Astrocyte (in vitro differentiated cells and primary cell): ENCODE results near the gene HIRA. TPM values are rescaled to one million over a fixed set of nuclear protein-coding genes. Genes with fewer than 3 reads are reported as not detected.

Experiments used
- DNase-seq: peaks from one replicate; pipeline ENCODE4 v3.0.0-alpha.2; 2010; ENCODE audit warnings: low read depth
- FAIRE-seq: peaks from 2 replicates; lab custom pipeline; 2011; peaks lifted over from hg19 to GRCh38; lab: Jason Lieb, UNC
- H2AFZ ChIP-seq: 2 replicates; pipeline ENCODE4 v1.6.0; 2012; ENCODE audit warnings: low read depth, low read length, inconsistent platforms
- H3K27ac ChIP-seq: 2 replicates; pipeline ENCODE4 v1.5.1; 2011; ENCODE audit warnings: low read depth, low read length, inconsistent platforms
- H3K27me3 ChIP-seq: 2 replicates; pipeline ENCODE4 v1.6.0; 2011; ENCODE audit warnings: low read length, inconsistent platforms; ENCODE audit not compliant: insufficient read depth
- H3K36me3 ChIP-seq: 2 replicates; pipeline ENCODE4 v1.5.1; 2011; ENCODE audit warnings: low read length, inconsistent platforms; ENCODE audit not compliant: insufficient read depth
- H3K4me1 ChIP-seq: 2 replicates; pipeline ENCODE4 v1.5.1; 2011; ENCODE audit warnings: low read length, inconsistent platforms; ENCODE audit not compliant: insufficient read depth
- H3K4me2 ChIP-seq: 2 replicates; pipeline ENCODE4 v1.6.0; 2012; ENCODE audit warnings: low read length, inconsistent platforms
- H3K4me3 ChIP-seq: 2 replicates; pipeline ENCODE4 v1.5.1; 2011; ENCODE audit warnings: low read depth, mild to moderate bottlenecking, low read length, inconsistent platforms; ENCODE audit not compliant: insufficient read depth
- H3K79me2 ChIP-seq: 2 replicates; pipeline ENCODE4 v1.6.0; 2012; ENCODE audit warnings: mild to moderate bottlenecking, low read length, inconsistent platforms; ENCODE audit not compliant: insufficient read depth
- H3K9ac ChIP-seq: 2 replicates; pipeline ENCODE4 v1.6.0; 2012; ENCODE audit warnings: mild to moderate bottlenecking, low read length, inconsistent platforms
- H3K9me3 ChIP-seq: 2 replicates; pipeline ENCODE4 v1.5.1; 2012; ENCODE audit warnings: low read depth, mild to moderate bottlenecking, low read length, inconsistent platforms; ENCODE audit not compliant: insufficient read depth
- H4K20me1 ChIP-seq: 2 replicates; pipeline ENCODE4 v1.6.0; 2012; ENCODE audit warnings: low read length, inconsistent platforms; ENCODE audit not compliant: insufficient read depth
- H3K27ac Mint-ChIP-seq: one replicate; pipeline ENCODE4 v1.8.0; 2021; ENCODE audit warnings: mild to moderate bottlenecking, mixed read lengths; ENCODE audit not compliant: unreplicated experiment
- H3K27me3 Mint-ChIP-seq: one replicate; pipeline ENCODE4 v1.8.0; 2021; ENCODE audit warnings: low read depth, mixed read lengths; ENCODE audit not compliant: unreplicated experiment
- H3K36me3 Mint-ChIP-seq: one replicate; pipeline ENCODE4 v1.8.0; 2021; ENCODE audit warnings: low read depth, mixed read lengths; ENCODE audit not compliant: unreplicated experiment
- H3K4me1 Mint-ChIP-seq: one replicate; pipeline ENCODE4 v1.8.0; 2021; ENCODE audit warnings: low read depth, mixed read lengths; ENCODE audit not compliant: unreplicated experiment
- H3K4me3 Mint-ChIP-seq: one replicate; pipeline ENCODE4 v1.8.0; 2021; ENCODE audit warnings: mild to moderate bottlenecking, moderate library complexity, mixed read lengths; ENCODE audit not compliant: unreplicated experiment
- H3K9me3 Mint-ChIP-seq: one replicate; pipeline ENCODE4 v1.8.0; 2021; ENCODE audit warnings: mild to moderate bottlenecking, mixed read lengths; ENCODE audit not compliant: unreplicated experiment
- EZH2 ChIP-seq: IDR thresholded peaks from 2 replicates; pipeline ENCODE4 v1.6.1; 2012; ENCODE audit warnings: mild to moderate bottlenecking, low read length, inconsistent platforms; ENCODE audit not compliant: insufficient read depth
- total RNA-seq: library from RNA; stranded (reverse); gene quantifications from 2 replicates; pipeline ENCODE4 v1.2.1, GENCODE V29; 2021
- TF ChIP-seq, protein P1 (sequence below): IDR thresholded peaks from 2 replicates; pipeline ENCODE4 v1.5.1; 2011; ENCODE audit warnings: low read depth, mild to moderate bottlenecking, inconsistent platforms, low read length, moderate library complexity; ENCODE audit not compliant: insufficient read depth

The HIRA gene
- total RNA-seq, 1 donor from 2014 or later = 31.1 TPM

DNA sequence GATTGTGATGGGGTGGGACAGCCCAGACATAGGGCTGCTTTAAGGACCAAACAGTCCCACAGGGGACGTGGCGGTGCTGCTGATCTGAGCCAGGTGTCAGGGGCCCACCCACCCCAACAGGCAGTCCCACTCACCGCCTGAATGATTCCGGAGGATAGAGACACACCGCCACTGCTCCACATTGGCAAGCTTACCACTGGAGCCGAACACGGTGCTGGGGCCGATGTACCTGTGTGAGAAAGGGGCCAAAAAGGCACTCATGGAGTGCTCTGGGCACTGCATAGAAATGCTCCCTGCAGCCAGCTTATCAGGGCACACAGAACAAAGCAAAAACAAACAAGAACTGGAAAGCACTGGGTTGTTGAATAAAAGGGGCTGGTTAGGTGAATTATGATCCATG is 25.9 kb downstream of the HIRA start:
- Histone ChIP-seq H2AFZ (no peak overlapping the region), H3K79me2 (peaks cover 6% of the 10 kb centered on the region), H3K36me3 (peaks cover 27% of the 10 kb centered on the region), H3K4me2 (no peak overlapping the region), H3K9ac (no peak overlapping the region), H3K4me1 (no peaks in the 10 kb centered on the region), H4K20me1 (peaks cover 43% of the 10 kb centered on the region), H3K27ac (no peak overlapping the region), H3K4me3 (no peak overlapping the region), H3K9me3 (no peaks in the 10 kb centered on the region), H3K27me3 (no peaks in the 10 kb centered on the region)
- peaks cover 28% of the 10 kb centered on the region for H3K36me3 Mint-ChIP-seq
- no peak overlapping the region for H3K4me3 Mint-ChIP-seq
- no peak for FAIRE-seq
- H3K9me3 Mint-ChIP-seq = peaks cover 2% of the 10 kb centered on the region
- no peaks in the 10 kb centered on the region for H3K4me1 Mint-ChIP-seq
- H3K27me3 Mint-ChIP-seq = no peaks in the 10 kb centered on the region
- no peak for DNase-seq
- no peak overlapping the region for H3K27ac Mint-ChIP-seq
- no peak for TF ChIP-seq EZH2
- TF ChIP-seq, protein P1, sequence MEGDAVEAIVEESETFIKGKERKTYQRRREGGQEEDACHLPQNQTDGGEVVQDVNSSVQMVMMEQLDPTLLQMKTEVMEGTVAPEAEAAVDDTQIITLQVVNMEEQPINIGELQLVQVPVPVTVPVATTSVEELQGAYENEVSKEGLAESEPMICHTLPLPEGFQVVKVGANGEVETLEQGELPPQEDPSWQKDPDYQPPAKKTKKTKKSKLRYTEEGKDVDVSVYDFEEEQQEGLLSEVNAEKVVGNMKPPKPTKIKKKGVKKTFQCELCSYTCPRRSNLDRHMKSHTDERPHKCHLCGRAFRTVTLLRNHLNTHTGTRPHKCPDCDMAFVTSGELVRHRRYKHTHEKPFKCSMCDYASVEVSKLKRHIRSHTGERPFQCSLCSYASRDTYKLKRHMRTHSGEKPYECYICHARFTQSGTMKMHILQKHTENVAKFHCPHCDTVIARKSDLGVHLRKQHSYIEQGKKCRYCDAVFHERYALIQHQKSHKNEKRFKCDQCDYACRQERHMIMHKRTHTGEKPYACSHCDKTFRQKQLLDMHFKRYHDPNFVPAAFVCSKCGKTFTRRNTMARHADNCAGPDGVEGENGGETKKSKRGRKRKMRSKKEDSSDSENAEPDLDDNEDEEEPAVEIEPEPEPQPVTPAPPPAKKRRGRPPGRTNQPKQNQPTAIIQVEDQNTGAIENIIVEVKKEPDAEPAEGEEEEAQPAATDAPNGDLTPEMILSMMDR = no peak

DNA sequence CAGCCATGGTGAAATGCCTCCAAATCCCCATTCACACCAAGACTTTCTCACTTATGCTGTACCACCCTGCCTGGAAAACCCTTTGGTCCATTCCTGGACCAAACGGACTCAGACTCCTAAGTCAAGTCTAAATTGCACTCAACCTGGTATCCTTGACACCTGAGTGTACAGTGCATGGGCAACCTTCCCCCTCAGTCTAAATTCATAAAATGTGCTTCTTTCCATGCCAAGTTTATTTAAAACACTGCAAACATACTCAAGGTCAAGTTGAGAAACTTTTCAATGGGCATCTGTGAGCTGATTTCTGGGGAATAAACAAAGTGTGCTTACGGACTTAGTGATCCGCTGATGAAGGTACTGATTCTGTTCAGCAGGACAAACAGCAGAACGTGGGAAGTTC is 26.4 kb downstream of the HIRA start:
- DNase-seq (no peak), FAIRE-seq (no peak)
- TF ChIP-seq, protein P1 = no peak
- TF ChIP-seq EZH2 = no peak
- peaks cover 40% of the 10 kb centered on the region for H4K20me1 ChIP-seq
- no peak overlapping the region for H3K27ac ChIP-seq
- no peaks in the 10 kb centered on the region for H3K27me3 ChIP-seq
- H3K4me3 ChIP-seq = no peak overlapping the region
- no peak overlapping the region for H3K27ac Mint-ChIP-seq
- H3K4me1 ChIP-seq = no peaks in the 10 kb centered on the region
- H3K79me2 ChIP-seq = peaks cover 2% of the 10 kb centered on the region
- H3K27me3 Mint-ChIP-seq = no peaks in the 10 kb centered on the region
- H3K9me3 Mint-ChIP-seq = peaks cover 2% of the 10 kb centered on the region
- no peaks in the 10 kb centered on the region for H3K9me3 ChIP-seq
- no peaks in the 10 kb centered on the region for H3K4me1 Mint-ChIP-seq
- H3K9ac ChIP-seq = no peak overlapping the region
- peaks cover 28% of the 10 kb centered on the region for H3K36me3 Mint-ChIP-seq
- no peak overlapping the region for H3K4me2 ChIP-seq
- H3K36me3 ChIP-seq = peaks cover 27% of the 10 kb centered on the region
- H3K4me3 Mint-ChIP-seq = no peak overlapping the region
- no peak overlapping the region for H2AFZ ChIP-seq

DNA sequence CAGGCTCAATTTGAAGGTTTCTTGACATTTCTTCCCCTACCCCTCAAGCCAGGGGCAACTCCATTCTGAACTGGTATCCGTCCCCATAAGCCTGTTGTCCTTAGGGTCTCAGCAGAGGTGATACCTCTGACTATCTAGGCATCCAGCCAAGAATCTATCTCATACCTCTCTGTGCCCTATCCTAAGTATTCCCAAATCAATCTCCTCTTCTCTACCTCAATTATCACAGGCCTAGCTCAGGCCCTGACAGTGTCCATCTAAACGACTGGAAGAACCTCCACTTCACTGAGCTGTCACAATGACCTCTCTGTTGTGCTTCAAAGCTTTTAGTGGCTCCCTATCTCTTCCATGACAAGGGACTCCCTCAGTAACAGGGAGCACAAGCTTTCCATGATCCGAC is 26.9 kb downstream of the HIRA start:
- H3K9me3 ChIP-seq = no peaks in the 10 kb centered on the region
- no peak for TF ChIP-seq EZH2
- TF ChIP-seq, protein P1 = no peak
- H3K4me2 ChIP-seq = no peak overlapping the region
- no peaks in the 10 kb centered on the region for H3K27me3 ChIP-seq
- H3K4me1 ChIP-seq = no peaks in the 10 kb centered on the region
- FAIRE-seq (no peak), DNase-seq (no peak)
- H3K36me3 Mint-ChIP-seq = peaks cover 25% of the 10 kb centered on the region
- H3K36me3 ChIP-seq = peaks cover 27% of the 10 kb centered on the region
- H3K4me3 Mint-ChIP-seq = no peak overlapping the region
- H3K4me3 ChIP-seq = no peak overlapping the region
- H3K9ac ChIP-seq = no peak overlapping the region
- H3K9me3 Mint-ChIP-seq = peaks cover 2% of the 10 kb centered on the region
- peaks cover 36% of the 10 kb centered on the region for H4K20me1 ChIP-seq
- H3K27me3 Mint-ChIP-seq = no peaks in the 10 kb centered on the region
- no peak overlapping the region for H2AFZ ChIP-seq
- H3K27ac Mint-ChIP-seq = no peak overlapping the region
- no peaks in the 10 kb centered on the region for H3K79me2 ChIP-seq
- no peaks in the 10 kb centered on the region for H3K4me1 Mint-ChIP-seq
- H3K27ac ChIP-seq = no peak overlapping the region
